T-cell (primary cell): ENCODE results near the gene GPR137B. TPM values are rescaled to one million over a fixed set of nuclear protein-coding genes. Genes with fewer than 3 reads are reported as not detected.

Experiments
- ATAC-seq, 4 experiments: fragments of 200-7000 bp in 3 of 4; fragments of 150-1000 bp in 1 of 4; cut with Tn5 transposase; replicated peaks in 1 of 4; 1 replicate in 3 of 4; 2 replicates in 1 of 4; pipeline ENCODE4 v1.10.0; 2021; ENCODE audit warnings: moderate library complexity in 3 of 4, mild to moderate bottlenecking in 2 of 4, moderate number of reproducible peaks in 1 of 4
- CTCF ChIA-PET, 2 donors: fragments of 300-600 bp; sonication (Branson Sonifier 250); formaldehyde crosslinking; loops; one replicate each; lab custom pipeline; 2022; ENCODE audit warnings: antibody characterized with exemption in 2 of 2; lab: Charles Lee
- POLR2A ChIA-PET, 2 donors: fragments of 300-600 bp; sonication (Branson Sonifier 250); formaldehyde crosslinking; loops; one replicate each; lab custom pipeline; 2022; ENCODE audit warnings: antibody characterized with exemption in 2 of 2; lab: Charles Lee
- DNase-seq, 35 experiments: peaks; one replicate each; pipeline versions ENCODE4 v3.0.0 to v3.0.0-alpha.2; 2013 to 2023
- H3K27ac ChIP-seq: one replicate; pipeline ENCODE4 v1.5.1; 2013; ENCODE audit warnings: low read length
- H3K27me3 ChIP-seq, 2 experiments: replicated peaks in 1 of 2; 1 replicate in 1 of 2; 2 replicates in 1 of 2; pipeline versions ENCODE4 v1.6.1 to v1.7.0; 2013; ENCODE audit warnings: low read length in 1 of 2, mixed read lengths in 1 of 2; ENCODE audit not compliant: control insufficient read depth in 2 of 2, insufficient read depth in 2 of 2; ENCODE audit errors: extremely low read depth in 1 of 2
- H3K36me3 ChIP-seq, 2 donors: 1 replicate in 1 of 2; 2 replicates in 1 of 2; pipeline versions ENCODE4 v1.6.1 to v1.7.0; 2013; ENCODE audit warnings: low read length in 1 of 2; ENCODE audit not compliant: control insufficient read depth in 2 of 2, insufficient read depth in 1 of 2; ENCODE audit errors: extremely low read depth in 1 of 2
- H3K4me1 ChIP-seq, 2 experiments: 1 replicate in 1 of 2; 2 replicates in 1 of 2; pipeline versions ENCODE4 v1.6.1 to v1.7.0; 2013; ENCODE audit warnings: low read length in 2 of 2, mixed read lengths in 1 of 2; ENCODE audit not compliant: insufficient read depth in 2 of 2, control insufficient read depth in 1 of 2; ENCODE audit errors: extremely low read depth in 1 of 2
- H3K4me3 ChIP-seq, 2 donors: 1 replicate in 1 of 2; 2 replicates in 1 of 2; pipeline versions ENCODE4 v1.5.1 to v1.7.0; 2013; ENCODE audit warnings: mild to moderate bottlenecking in 2 of 2, low read length in 1 of 2, moderate library complexity in 1 of 2; ENCODE audit not compliant: control insufficient read depth in 1 of 2; ENCODE audit errors: extremely low read depth in 1 of 2
- H3K9me3 ChIP-seq: 2 replicates; pipeline ENCODE4 v1.7.0; 2013
- H3K27ac Mint-ChIP-seq, 2 donors: one replicate each; pipeline ENCODE4 v1.8.0; 2020 to 2021; ENCODE audit warnings: mild to moderate bottlenecking in 2 of 2, mixed read lengths in 2 of 2
- H3K27me3 Mint-ChIP-seq, 2 donors: one replicate each; pipeline ENCODE4 v1.8.0; 2021 to 2022; ENCODE audit warnings: mixed read lengths in 2 of 2
- H3K36me3 Mint-ChIP-seq: one replicate; pipeline ENCODE4 v1.8.0; 2021; ENCODE audit warnings: mixed read lengths
- H3K4me1 Mint-ChIP-seq, 3 donors: one replicate each; pipeline ENCODE4 v1.8.0; 2020 to 2022; ENCODE audit warnings: mixed read lengths in 3 of 3, mild to moderate bottlenecking in 1 of 3
- H3K4me3 Mint-ChIP-seq, 3 donors: one replicate each; pipeline ENCODE4 v1.8.0; 2020 to 2022; ENCODE audit warnings: mild to moderate bottlenecking in 3 of 3, mixed read lengths in 3 of 3, moderate library complexity in 3 of 3
- H3K9me3 Mint-ChIP-seq, 3 donors: one replicate each; pipeline ENCODE4 v1.8.0; 2020 to 2022; ENCODE audit warnings: mixed read lengths in 3 of 3
- WGBS: methylation state at CpG from one replicate; pipeline ENCODE4 v1.1.5; 2013; ENCODE audit warnings: missing lambda C conversion rate; ENCODE audit not compliant: insufficient coverage; 5-methylcytosine and 5-hydroxymethylcytosine counted together
- total RNA-seq, 35 experiments: library from RNA in 6 of 35; stranded (reverse) in 6 of 35; fragments of 120-200 nt in 1 of 35; gene quantifications; one replicate each; pipeline versions ENCODE4 v1.2.1 to v1.2.4 and lab custom pipeline; 2013 to 2026

The GPR137B gene
- total RNA-seq, 5 donors from 2014 or later (not counting 1 experiment from before 2014, with no cell fraction given), result 11.2 to 16.1 (median 12.2) TPM

GRCh38 chr1:236257216-236257615, 114.9 kb downstream of the GPR137B start:
- H3K4me3 Mint-ChIP-seq, result no peak overlapping the region
- peaks cover 0 to 3% of the 10 kb centered on the region in 2 experiments for H3K4me1 ChIP-seq
- H3K27me3 Mint-ChIP-seq, result no peaks in the 10 kb centered on the region
- H3K27ac Mint-ChIP-seq, result no peak overlapping the region
- POLR2A ChIA-PET, result no interaction called here
- ATAC-seq (no peak), DNase-seq (no peak)
- peaks cover 66% of the 10 kb centered on the region for H3K36me3 Mint-ChIP-seq
- H3K9me3 ChIP-seq, result peaks cover 4% of the 10 kb centered on the region
- no peak overlapping the region for H3K4me3 ChIP-seq
- peaks cover 0 to 12% of the 10 kb centered on the region in 2 donors for H3K36me3 ChIP-seq
- CTCF ChIA-PET, result no interaction called here
- no peak overlapping the region for H3K27ac ChIP-seq
- H3K27me3 ChIP-seq, result no peaks in the 10 kb centered on the region
- peaks cover 20 to 34% (median 26%) of the 10 kb centered on the region in 3 donors for H3K4me1 Mint-ChIP-seq
- peaks cover 9 to 41% (median 25%) of the 10 kb centered on the region in 3 donors for H3K9me3 Mint-ChIP-seq

GRCh38 chr1:236258114-236258622, 115.8 kb downstream of the GPR137B start:
- no CpG with 5 or more reads among the region's 4 CpGs for WGBS
- H3K36me3 ChIP-seq, result peaks cover 0 to 12% of the 10 kb centered on the region in 2 donors
- Mint-ChIP-seq H3K27ac (no peak overlapping the region), H3K4me1 (peaks cover 20 to 34% (median 26%) of the 10 kb centered on the region in 3 donors), H3K27me3 (no peaks in the 10 kb centered on the region), H3K9me3 (peaks cover 9 to 43% (median 26%) of the 10 kb centered on the region in 3 donors), H3K36me3 (peaks cover 71% of the 10 kb centered on the region), H3K4me3 (no peak overlapping the region)
- DNase-seq, result no peak
- H3K9me3 ChIP-seq, result peaks cover 4% of the 10 kb centered on the region
- CTCF ChIA-PET, result no interaction called here
- no peak for ATAC-seq
- H3K4me3 ChIP-seq, result no peak overlapping the region
- H3K27ac ChIP-seq, result no peak overlapping the region
- POLR2A ChIA-PET, result interaction anchor here in 1 of 2 donors (0.6 kb wide), 1 partner anchor 31 kb away, joined by 10 read pairs; no protein-coding TSS in a partner anchor
- H3K27me3 ChIP-seq, result no peaks in the 10 kb centered on the region
- H3K4me1 ChIP-seq, result peaks cover 0 to 3% of the 10 kb centered on the region in 2 experiments

Other genes starting within 250 kb of the GPR137B start
- gene NID1, start 77.4 kb upstream of the GPR137B start, total RNA-seq, result under 1 TPM in 4 of 5 donors, not detected in 1; 0.05 to 0.50 (median 0.34) TPM
- 10 to 100 TPM; 11.3 to 15.4 (median 12.4) TPM for gene ERO1B, start 139.4 kb downstream of the GPR137B start, total RNA-seq